HEK293 (cell line): Measurements from ENCODE around the gene GABBR2.

Experiments
- CTCF ChIA-PET: fragments of 350-600 bp; formaldehyde crosslinking; extraction: SDS; loops from one replicate; lab custom pipeline; 2021; ENCODE audit warnings: antibody characterized with exemption; lab: Yijun Ruan, JAX
- POLR2A ChIA-PET: fragments of 300-600 bp; formaldehyde crosslinking; extraction: SDS; loops from one replicate; lab custom pipeline; 2020; ENCODE audit warnings: antibody characterized with exemption, inconsistent platforms; lab: Yijun Ruan, JAX
- H3K27ac ChIP-seq: fragments of 200-500 bp; sonication (Bioruptor generic); 2 replicates; pipeline ENCODE4 v1.5.1; 2014; ENCODE audit warnings: low read depth, low read length, control low read depth, inconsistent platforms; ENCODE audit errors: extremely low read depth
- H3K36me3 ChIP-seq, 2 experiments: fragments of 200-500 bp in 1 of 2; sonication (Bioruptor generic) in 1 of 2; 1 replicate in 1 of 2; 2 replicates in 1 of 2; pipeline ENCODE4 v1.5.1; 2014 to 2017; ENCODE audit warnings: inconsistent platforms in 2 of 2, low read length in 2 of 2; ENCODE audit not compliant: control insufficient read depth in 2 of 2, insufficient read depth in 1 of 2
- H3K4me1 ChIP-seq: fragments of 200-500 bp; sonication (Bioruptor generic); 2 replicates; pipeline ENCODE4 v1.5.1; 2014; ENCODE audit warnings: mild to moderate bottlenecking, low read length, inconsistent platforms; ENCODE audit not compliant: control insufficient read depth, insufficient read depth
- H3K4me3 ChIP-seq: 2 replicates; pipeline ENCODE4 v1.5.1; 2011; ENCODE audit warnings: low read depth, mild to moderate bottlenecking, control low read depth, low read length, moderate library complexity
- H3K9me3 ChIP-seq: fragments of 200-500 bp; sonication (Bioruptor generic); 2 replicates; pipeline ENCODE4 v1.5.1; 2014; ENCODE audit warnings: low read depth, low read length, inconsistent platforms; ENCODE audit not compliant: control insufficient read depth, insufficient read depth
- AEBP2 ChIP-seq: fragments of 450-650 bp; formaldehyde crosslinking; IDR thresholded peaks from 2 replicates; pipeline ENCODE4 v1.5.1; 2016; ENCODE audit warnings: missing biosample characterization, missing genetic modification characterization, borderline replicate concordance
- GLI2 ChIP-seq: fragments of 450-650 bp; formaldehyde crosslinking; IDR thresholded peaks from 2 replicates; pipeline ENCODE4; 2017; ENCODE audit warnings: missing biosample characterization, missing genetic modification characterization, low read depth, borderline replicate concordance
- GLI4 ChIP-seq: fragments of 450-650 bp; formaldehyde crosslinking; IDR thresholded peaks from 2 replicates; pipeline ENCODE4 v1.5.1; 2016; ENCODE audit warnings: missing biosample characterization, missing genetic modification characterization
- GLIS1 ChIP-seq: fragments of 450-650 bp; formaldehyde crosslinking; IDR thresholded peaks from 2 replicates; pipeline ENCODE4 v1.5.1; 2016; ENCODE audit warnings: missing biosample characterization, missing genetic modification characterization
- HOXA7 ChIP-seq: sonication (generic); formaldehyde crosslinking; IDR thresholded peaks from 2 replicates; pipeline ENCODE4 v1.8.1; 2022; ENCODE audit warnings: missing genetic modification reagents, borderline replicate concordance
- KLF1 ChIP-seq: fragments of 450-650 bp; formaldehyde crosslinking; IDR thresholded peaks from 2 replicates; pipeline ENCODE4 v1.5.1; 2016; ENCODE audit warnings: missing biosample characterization, missing genetic modification characterization
- MEIS1 ChIP-seq: sonication (generic); formaldehyde crosslinking; IDR thresholded peaks from 2 replicates; pipeline ENCODE4 v1.8.1; 2022; ENCODE audit warnings: missing genetic modification reagents, mild to moderate bottlenecking, borderline replicate concordance
- SETDB1 ChIP-seq: IDR thresholded peaks from one replicate; pipeline ENCODE4 v1.6.1; 2017; ENCODE audit warnings: mild to moderate bottlenecking, low read length, moderate library complexity, mixed read lengths; ENCODE audit not compliant: insufficient read length
- SP7 ChIP-seq: fragments of 450-650 bp; formaldehyde crosslinking; IDR thresholded peaks from 2 replicates; pipeline ENCODE4 v1.5.1; 2016; ENCODE audit warnings: missing biosample characterization, missing genetic modification characterization
- TSHZ1 ChIP-seq: fragments of 450-650 bp; formaldehyde crosslinking; IDR thresholded peaks from 2 replicates; pipeline ENCODE4 v1.5.1; 2016; ENCODE audit warnings: missing biosample characterization, missing genetic modification characterization, borderline replicate concordance
- ZFP37 ChIP-seq: fragments of 450-650 bp; formaldehyde crosslinking; IDR thresholded peaks from 2 replicates; pipeline ENCODE4 v1.5.1; 2016; ENCODE audit warnings: missing biosample characterization, missing genetic modification characterization
- ZNF114 ChIP-seq: fragments of 450-650 bp; formaldehyde crosslinking; IDR thresholded peaks from 2 replicates; pipeline ENCODE4 v1.5.0; 2017; ENCODE audit warnings: missing biosample characterization, missing genetic modification characterization
- ZNF132 ChIP-seq: fragments of 450-650 bp; formaldehyde crosslinking; IDR thresholded peaks from 2 replicates; pipeline ENCODE4 v1.5.1; 2017; ENCODE audit warnings: missing biosample characterization, missing genetic modification characterization, borderline replicate concordance
- ZNF133 ChIP-seq: fragments of 450-650 bp; formaldehyde crosslinking; IDR thresholded peaks from 2 replicates; pipeline ENCODE4 v1.5.1; 2016; ENCODE audit warnings: missing biosample characterization, missing genetic modification characterization
- ZNF146 ChIP-seq: fragments of 450-650 bp; formaldehyde crosslinking; IDR thresholded peaks from 2 replicates; pipeline ENCODE4 v1.5.1; 2016; ENCODE audit warnings: missing biosample characterization, missing genetic modification characterization
- ZNF324 ChIP-seq: fragments of 450-650 bp; formaldehyde crosslinking; IDR thresholded peaks from 2 replicates; pipeline ENCODE4 v1.5.1; 2016; ENCODE audit warnings: missing biosample characterization, missing genetic modification characterization
- ZNF37A ChIP-seq: fragments of 450-650 bp; IDR thresholded peaks from 2 replicates; pipeline ENCODE4 v1.5.1; 2018; ENCODE audit warnings: missing biosample characterization, missing genetic modification characterization
- ZNF48 ChIP-seq: fragments of 450-650 bp; formaldehyde crosslinking; IDR thresholded peaks from 2 replicates; pipeline ENCODE4 v1.5.1; 2016; ENCODE audit warnings: missing biosample characterization, missing genetic modification characterization
- ZNF654 ChIP-seq: fragments of 450-650 bp; formaldehyde crosslinking; IDR thresholded peaks from 2 replicates; pipeline ENCODE4 v1.5.1; 2016; ENCODE audit warnings: low read depth, missing biosample characterization, missing genetic modification characterization
- ZNF664 ChIP-seq: fragments of 450-650 bp; formaldehyde crosslinking; IDR thresholded peaks from 2 replicates; pipeline ENCODE4 v1.5.1; 2016; ENCODE audit warnings: missing biosample characterization, missing genetic modification characterization
- ZNF776 ChIP-seq: fragments of 450-650 bp; formaldehyde crosslinking; IDR thresholded peaks from 2 replicates; pipeline ENCODE4 v1.5.0; 2017; ENCODE audit warnings: missing biosample characterization, missing genetic modification characterization, borderline replicate concordance
- ZNF792 ChIP-seq: fragments of 450-650 bp; formaldehyde crosslinking; IDR thresholded peaks from 2 replicates; pipeline ENCODE4 v1.5.1; 2016; ENCODE audit warnings: missing biosample characterization, missing genetic modification characterization
- ZXDB ChIP-seq: fragments of 450-650 bp; formaldehyde crosslinking; IDR thresholded peaks from 2 replicates; pipeline ENCODE4 v1.5.1; 2016; ENCODE audit warnings: missing biosample characterization, missing genetic modification characterization

GABBR2 gene

DNA sequence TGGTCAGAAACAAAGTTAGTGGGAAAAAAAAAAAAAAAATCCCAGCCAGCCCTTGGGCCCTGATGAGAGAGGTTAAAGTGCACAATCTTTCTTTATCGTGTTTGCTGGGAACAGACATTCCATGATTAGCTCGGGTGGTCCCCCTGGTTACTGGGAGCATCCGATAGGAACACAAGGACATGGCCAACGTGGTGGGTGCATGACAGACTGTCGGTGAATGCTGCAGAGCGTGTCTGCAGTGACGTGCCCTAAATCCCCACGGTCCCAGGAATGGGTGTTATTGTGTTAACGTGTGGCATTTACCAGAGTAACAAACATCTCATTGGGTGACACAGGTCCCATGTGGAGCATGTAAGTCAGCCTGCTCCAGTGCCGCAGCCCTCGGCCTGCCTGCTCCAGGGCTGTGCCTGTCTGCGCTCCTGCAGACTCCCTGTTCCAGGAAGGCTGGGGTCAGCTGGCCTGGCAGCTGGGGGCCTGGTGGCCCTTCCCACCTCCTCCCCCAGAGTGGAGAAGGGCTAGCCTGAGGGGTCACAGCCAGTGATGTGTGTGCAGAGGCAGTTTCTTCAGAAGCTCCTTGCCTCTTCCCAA, 419.0 kb downstream of the GABBR2 start (continued):
- no peak for TF ChIP-seq ZNF146 (tag by site-specific recombination)
- TF ChIP-seq ZNF324, result no peak
- TF ChIP-seq, all 188 proteins: peak for 0

DNA sequence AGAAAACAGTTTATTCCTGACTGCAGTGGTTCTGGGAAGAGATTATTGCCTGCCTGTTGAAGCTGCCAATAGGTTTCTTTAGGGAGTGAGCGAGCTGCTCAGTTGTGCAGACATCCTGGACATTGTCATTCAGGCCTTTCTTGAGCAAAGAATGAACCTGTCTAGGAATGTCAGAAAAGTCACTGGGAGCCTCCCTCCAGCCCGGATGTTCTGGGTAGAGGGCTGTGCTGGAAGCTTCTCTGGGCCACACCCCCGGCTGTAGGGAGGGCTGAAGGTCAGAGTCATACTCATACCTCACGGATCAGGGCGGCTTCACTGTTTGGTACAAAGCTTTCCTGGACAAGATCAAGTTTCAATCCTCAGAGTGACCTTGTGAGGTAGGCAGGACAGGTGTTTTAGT, 419.9 kb downstream of the GABBR2 start:
- ChIA-PET POLR2A (interaction anchor here (1.1 kb wide), 1 partner anchor 309 kb away, joined by 3 read pairs; no protein-coding TSS in a partner anchor), CTCF (no interaction called here)
- H3K9me3 ChIP-seq, result no peaks in the 10 kb centered on the region
- TF ChIP-seq ZXDB (no peak), ZNF776 (tag by site-specific recombination) (no peak), SETDB1 (no peak), MEIS1 (CRISPR knock-in tag) (no peak), ZNF132 (tag by site-specific recombination) (no peak), ZNF114 (tag by site-specific recombination) (no peak), ZNF664 (tag by site-specific recombination) (no peak), ZNF792 (tag by site-specific recombination) (no peak)
- H3K36me3 ChIP-seq, result no peaks in the 10 kb centered on the region
- H3K27ac ChIP-seq, result no peak overlapping the region
- H3K4me3 ChIP-seq, result no peak overlapping the region
- H3K4me1 ChIP-seq, result no peaks in the 10 kb centered on the region

- H3K27ac ChIP-seq, result no peak overlapping the region
- no peak overlapping the region for H3K4me3 ChIP-seq
- POLR2A ChIA-PET, result no interaction called here
- TF ChIP-seq ZFP37 (tag by site-specific recombination), result no peak
- no peak for TF ChIP-seq ZNF654 (tag by site-specific recombination)
- no peak for TF ChIP-seq AEBP2
- TF ChIP-seq ZNF133, result no peak
- no peak for TF ChIP-seq HOXA7 (CRISPR knock-in tag)
- TF ChIP-seq GLI2, result no peak
- no peak for TF ChIP-seq KLF1 (tag by site-specific recombination)
- TF ChIP-seq ZNF37A (tag by site-specific recombination), result no peak
- no peak for TF ChIP-seq TSHZ1 (tag by site-specific recombination)
- no peak for TF ChIP-seq SP7 (tag by site-specific recombination)
- TF ChIP-seq GLI4 (tag by site-specific recombination), result no peak
- no peak for TF ChIP-seq ZNF48 (tag by site-specific recombination)
- TF ChIP-seq ZXDB, result no peak
- TF ChIP-seq GLIS1, result no peak
- no peaks in the 10 kb centered on the region for H3K9me3 ChIP-seq
- H3K4me1 ChIP-seq, result no peaks in the 10 kb centered on the region
- CTCF ChIA-PET, result interaction anchor here (0.6 to 0.7 kb wide), 3 partner anchors 12 to 1527 kb away, joined by 3 read pairs; no protein-coding TSS in a partner anchor
- H3K36me3 ChIP-seq, result no peaks in the 10 kb centered on the region
These were observed 421.4 kb downstream of the GABBR2 start for GRCh38 chr9:98287384-98287783.
